ENCODE data around the gene ITPR1.
A peak's percentile ranks its signal among the peaks of the same experiment; 100 is the strongest.

ITPR1 gene

GRCh38 chr3:4543110-4543509, 50.0 kb downstream of the ITPR1 start:
- no peak for TF ChIP-seq PKNOX1 (IDR thresholded peaks at IDR 0.05)
- no peak for TF ChIP-seq L3MBTL2 (conservative IDR thresholded peaks at IDR 0.05)
- no peak for TF ChIP-seq ARNT (IDR thresholded peaks at IDR 0.05)
- no peak for TF ChIP-seq ELF4 (IDR thresholded peaks at IDR 0.05)
- no peak for TF ChIP-seq FOXA1 (IDR thresholded peaks at IDR 0.05)
- no peak for TF ChIP-seq HDGF (IDR thresholded peaks at IDR 0.05; ENCODE audit: borderline replicate concordance)
- TF ChIP-seq ZNF384 (IDR thresholded peaks at IDR 0.05) = no peak
- TF ChIP-seq CTBP1 (IDR thresholded peaks at IDR 0.05; ENCODE audit: borderline replicate concordance) = no peak
- no peak for TF ChIP-seq BHLHE40 (IDR thresholded peaks at IDR 0.05; ENCODE audit: borderline replicate concordance)
- no peak for TF ChIP-seq FOXM1 (IDR thresholded peaks at IDR 0.05; ENCODE audit: borderline replicate concordance)
- TF ChIP-seq SUZ12 (IDR thresholded peaks at IDR 0.05) = no peak
- no peak for TF ChIP-seq NFRKB (IDR thresholded peaks at IDR 0.05)
- no peak for TF ChIP-seq SP1 (IDR thresholded peaks at IDR 0.05)
- TF ChIP-seq FOXK2 (IDR thresholded peaks at IDR 0.05) = no peak
- no peak for TF ChIP-seq TARDBP (IDR thresholded peaks at IDR 0.05)
- TF ChIP-seq LEF1 (IDR thresholded peaks at IDR 0.05; ENCODE audit: borderline replicate concordance) = no peak
- POLR2A ChIA-PET = no interaction called here
- CTCF ChIA-PET = no interaction called here
- no peak for DNase-seq (ENCODE audit: extremely low spot score)

- TF ChIP-seq NFRKB (IDR thresholded peaks at IDR 0.05) (no peak), HDGF (IDR thresholded peaks at IDR 0.05; ENCODE audit: borderline replicate concordance) (no peak), SUZ12 (IDR thresholded peaks at IDR 0.05) (no peak), FOXA1 (IDR thresholded peaks at IDR 0.05) (no peak), FOXM1 (IDR thresholded peaks at IDR 0.05; ENCODE audit: borderline replicate concordance) (no peak), FOXK2 (IDR thresholded peaks at IDR 0.05) (no peak), SP1 (IDR thresholded peaks at IDR 0.05) (no peak), PKNOX1 (IDR thresholded peaks at IDR 0.05) (0 out of 2 replicates have a peak, but pooled peaks have one; percentile 18)
- CTCF ChIA-PET = no interaction called here
- DNase-seq (ENCODE audit: extremely low spot score) = no peak
- POLR2A ChIA-PET = no interaction called here
These were observed 53.4 kb downstream of the ITPR1 start for GRCh38 chr3:4546346-4547178.

- ChIA-PET POLR2A (no interaction called here), CTCF (no interaction called here)
- DNase-seq (ENCODE audit: extremely low spot score) = no peak
- TF ChIP-seq L3MBTL2 (conservative IDR thresholded peaks at IDR 0.05) (no peak), PKNOX1 (IDR thresholded peaks at IDR 0.05) (no peak), ZNF384 (IDR thresholded peaks at IDR 0.05) (no peak), FOXK2 (IDR thresholded peaks at IDR 0.05) (no peak), BHLHE40 (IDR thresholded peaks at IDR 0.05; ENCODE audit: borderline replicate concordance) (no peak), CTBP1 (IDR thresholded peaks at IDR 0.05; ENCODE audit: borderline replicate concordance) (no peak), TARDBP (IDR thresholded peaks at IDR 0.05) (no peak), FOXM1 (IDR thresholded peaks at IDR 0.05; ENCODE audit: borderline replicate concordance) (no peak), SUZ12 (IDR thresholded peaks at IDR 0.05) (no peak), SP1 (IDR thresholded peaks at IDR 0.05) (no peak), FOXA1 (IDR thresholded peaks at IDR 0.05) (no peak), HDGF (IDR thresholded peaks at IDR 0.05; ENCODE audit: borderline replicate concordance) (no peak), ELF4 (IDR thresholded peaks at IDR 0.05) (no peak), ARNT (IDR thresholded peaks at IDR 0.05) (no peak), LEF1 (IDR thresholded peaks at IDR 0.05; ENCODE audit: borderline replicate concordance) (no peak)
These were observed 54.7 kb downstream of the ITPR1 start for GRCh38 chr3:4547799-4548198.

GRCh38 chr3:4548356-4548755, 55.2 kb downstream of the ITPR1 start:
- no peak for DNase-seq (ENCODE audit: extremely low spot score)
- TF ChIP-seq L3MBTL2 (conservative IDR thresholded peaks at IDR 0.05) (no peak), LEF1 (IDR thresholded peaks at IDR 0.05; ENCODE audit: borderline replicate concordance) (no peak), CTBP1 (IDR thresholded peaks at IDR 0.05; ENCODE audit: borderline replicate concordance) (no peak), SP1 (IDR thresholded peaks at IDR 0.05) (no peak), FOXM1 (IDR thresholded peaks at IDR 0.05; ENCODE audit: borderline replicate concordance) (no peak), FOXK2 (IDR thresholded peaks at IDR 0.05) (no peak), HDGF (IDR thresholded peaks at IDR 0.05; ENCODE audit: borderline replicate concordance) (no peak), PKNOX1 (IDR thresholded peaks at IDR 0.05) (no peak), NFRKB (IDR thresholded peaks at IDR 0.05) (no peak), TARDBP (IDR thresholded peaks at IDR 0.05) (no peak), ELF4 (IDR thresholded peaks at IDR 0.05) (no peak), ZNF384 (IDR thresholded peaks at IDR 0.05) (no peak), FOXA1 (IDR thresholded peaks at IDR 0.05) (no peak), SUZ12 (IDR thresholded peaks at IDR 0.05) (no peak), BHLHE40 (IDR thresholded peaks at IDR 0.05; ENCODE audit: borderline replicate concordance) (no peak), ARNT (IDR thresholded peaks at IDR 0.05) (no peak)
- POLR2A ChIA-PET = no interaction called here
- CTCF ChIA-PET = no interaction called here

GRCh38 chr3:4548780-4549179, 55.6 kb downstream of the ITPR1 start:
- ChIA-PET POLR2A (no interaction called here), CTCF (no interaction called here)
- TF ChIP-seq BHLHE40 (IDR thresholded peaks at IDR 0.05; ENCODE audit: borderline replicate concordance) (no peak), NFRKB (IDR thresholded peaks at IDR 0.05) (no peak), LEF1 (IDR thresholded peaks at IDR 0.05; ENCODE audit: borderline replicate concordance) (no peak), ARNT (IDR thresholded peaks at IDR 0.05) (no peak), SP1 (IDR thresholded peaks at IDR 0.05) (no peak), FOXM1 (IDR thresholded peaks at IDR 0.05; ENCODE audit: borderline replicate concordance) (no peak), ELF4 (IDR thresholded peaks at IDR 0.05) (no peak), CTBP1 (IDR thresholded peaks at IDR 0.05; ENCODE audit: borderline replicate concordance) (no peak), FOXK2 (IDR thresholded peaks at IDR 0.05) (no peak), PKNOX1 (IDR thresholded peaks at IDR 0.05) (no peak), SUZ12 (IDR thresholded peaks at IDR 0.05) (no peak), L3MBTL2 (conservative IDR thresholded peaks at IDR 0.05) (no peak), HDGF (IDR thresholded peaks at IDR 0.05; ENCODE audit: borderline replicate concordance) (no peak), TARDBP (IDR thresholded peaks at IDR 0.05) (no peak)
- no peak for DNase-seq (ENCODE audit: extremely low spot score)

Data from HEK293T (cell line).